NCI-H1930 (cell line): Measurements from ENCODE around the gene RSAD1.
A peak's percentile ranks its signal among the peaks of the same experiment; 100 is the strongest.

Experiments
- DNase-seq, 2 experiments: peaks; one replicate each; lab custom pipeline; 2025; lab: John Stamatoyannopoulos, UW

Gene RSAD1

DNA sequence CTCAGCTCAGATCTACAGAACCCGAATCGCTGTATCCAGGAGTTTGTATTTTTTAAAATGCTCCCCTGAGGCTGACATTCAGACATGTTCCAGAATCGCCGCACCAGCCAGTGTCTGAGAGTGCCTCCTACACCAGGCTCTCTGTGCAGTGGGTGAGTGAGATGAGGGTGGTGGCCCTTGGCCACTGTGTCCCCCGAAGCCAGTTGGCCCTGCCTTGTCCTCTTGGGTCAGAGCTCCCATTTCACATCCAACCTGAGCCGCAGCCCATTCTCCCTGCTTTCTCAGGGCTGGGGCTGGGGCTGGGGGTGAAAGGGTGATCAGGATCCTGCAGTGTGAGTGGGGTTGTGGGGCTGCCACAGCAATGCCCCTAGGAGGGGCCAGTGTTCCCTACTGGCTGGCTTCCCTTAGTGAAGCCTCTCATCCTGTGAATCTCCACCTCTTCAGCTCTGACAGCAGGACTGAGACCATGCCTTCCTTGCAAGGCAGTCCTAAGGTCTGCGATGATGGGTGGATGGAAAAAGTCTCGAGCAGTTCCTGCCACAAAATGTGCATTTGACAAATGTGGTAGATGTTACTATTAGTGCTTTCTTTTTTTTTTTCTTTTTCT is 16.7 kb downstream of the RSAD1 start:
- no peak for DNase-seq

DNA sequence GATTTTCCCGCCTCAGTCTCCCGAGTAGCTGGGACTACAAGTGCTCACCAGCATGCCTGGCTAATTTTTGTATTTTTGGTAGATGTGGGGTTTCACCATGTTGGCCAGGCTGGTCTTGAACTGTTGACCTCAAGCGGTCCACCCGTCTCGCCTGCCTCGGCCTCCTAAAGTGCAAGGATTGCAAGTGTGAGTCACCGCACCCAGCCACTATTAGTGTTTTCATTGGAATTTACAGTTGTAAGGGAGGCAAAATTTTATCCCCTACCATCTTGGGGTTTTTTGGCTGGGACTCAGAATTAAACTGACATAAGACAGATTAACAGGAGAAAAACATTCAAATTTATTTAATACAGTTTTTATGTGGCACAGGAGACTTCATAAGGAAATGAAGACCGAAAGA is 17.3 kb downstream of the RSAD1 start:
- no peak for DNase-seq

DNA sequence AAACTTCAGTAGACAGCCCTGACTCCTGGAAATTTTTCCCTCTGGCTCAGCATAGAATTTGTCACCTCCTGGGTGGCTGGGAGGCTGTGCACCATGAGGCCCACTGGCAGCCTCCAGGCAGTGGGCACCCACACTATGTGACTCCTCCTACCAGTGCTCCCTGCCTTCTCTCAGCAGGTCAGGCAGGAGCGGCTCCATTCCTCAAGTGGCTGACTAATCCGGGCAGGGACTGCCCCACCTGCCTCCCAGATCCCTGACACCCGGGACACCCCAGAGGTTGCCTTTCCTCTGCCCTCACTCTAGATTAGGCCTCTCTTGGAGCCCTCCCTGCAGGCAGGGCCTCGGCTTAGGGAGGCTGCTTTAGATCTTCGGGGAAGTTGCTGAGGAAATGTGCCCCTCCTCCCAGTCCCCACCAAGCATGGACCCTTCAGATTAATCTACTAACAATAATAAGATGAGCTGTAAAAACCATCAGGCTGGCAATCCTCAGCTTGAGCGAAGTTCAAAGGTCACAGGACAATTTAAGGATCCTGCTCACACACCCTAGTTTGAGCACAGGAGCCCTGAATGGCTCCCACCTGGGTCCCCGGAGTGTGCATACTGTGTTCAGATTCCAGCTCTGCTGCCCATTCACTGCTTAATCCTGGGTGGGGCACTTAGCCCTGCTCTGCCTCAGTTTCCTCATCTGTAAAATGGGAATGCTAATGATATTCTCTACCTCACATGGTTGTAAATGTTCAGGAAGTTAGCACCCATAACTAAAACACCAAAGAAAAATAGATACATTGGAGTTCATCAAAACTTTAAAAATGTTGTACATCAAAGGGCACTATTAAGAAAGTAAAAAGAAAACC is 19.6 kb downstream of the RSAD1 start:
- DNase-seq = no peak

DNA sequence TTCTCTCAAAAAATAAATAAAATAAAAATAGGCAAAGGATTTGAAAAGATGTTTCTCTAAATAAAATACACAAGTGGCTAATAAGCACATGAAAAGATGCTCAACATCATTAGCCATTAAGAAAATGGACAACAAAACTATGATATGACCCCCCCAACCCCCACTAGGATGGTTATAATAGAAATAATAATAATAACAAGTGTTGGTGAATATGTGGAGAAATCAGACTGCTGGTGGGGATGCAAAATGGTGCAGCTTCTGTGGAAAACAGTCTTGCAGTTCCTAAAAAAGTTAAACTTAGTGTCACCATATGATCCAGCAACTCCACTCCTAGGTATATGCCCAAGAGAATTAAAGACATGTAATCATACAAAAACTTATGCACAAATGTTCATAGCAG is 20.6 kb downstream of the RSAD1 start:
- DNase-seq = no peak

DNA sequence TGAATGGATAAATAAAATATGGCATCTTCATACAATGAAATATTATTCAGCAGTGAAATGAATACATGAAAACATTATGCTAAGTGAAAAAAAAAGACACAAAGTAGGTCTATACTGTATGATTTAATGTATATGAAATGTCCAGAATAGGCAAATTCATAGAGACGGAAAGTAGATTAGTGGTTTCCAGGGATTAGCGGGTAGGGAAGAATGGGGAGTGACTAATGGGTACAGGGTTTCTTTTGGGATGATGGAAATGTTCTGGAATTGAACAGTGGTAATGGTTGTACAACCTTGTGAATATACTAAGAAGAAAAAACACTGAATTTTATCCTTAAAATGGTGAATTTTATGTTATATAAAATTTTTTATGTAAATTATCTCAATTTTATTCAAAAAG is 21.1 kb downstream of the RSAD1 start:
- no peak for DNase-seq

DNA sequence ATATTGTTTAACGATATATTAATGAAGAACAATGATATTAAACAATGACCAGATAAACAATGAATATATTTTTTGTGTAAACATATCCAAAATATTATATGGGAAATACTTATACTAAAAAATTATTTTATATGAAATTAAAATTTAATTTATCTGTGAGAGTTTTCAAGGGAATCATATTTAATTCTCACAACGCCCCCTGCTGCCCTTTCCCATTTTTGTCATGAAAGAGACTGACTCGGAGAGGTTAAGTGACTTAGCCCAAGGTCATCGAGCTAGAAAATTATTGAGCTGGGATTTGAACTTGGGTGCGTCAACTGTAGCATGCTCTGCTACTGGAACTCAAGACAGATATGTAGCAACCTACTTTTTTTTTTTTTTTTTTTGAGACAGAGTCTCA is 22.4 kb downstream of the RSAD1 start:
- DNase-seq = peak in 1 of 2 experiments; percentile 6

DNA sequence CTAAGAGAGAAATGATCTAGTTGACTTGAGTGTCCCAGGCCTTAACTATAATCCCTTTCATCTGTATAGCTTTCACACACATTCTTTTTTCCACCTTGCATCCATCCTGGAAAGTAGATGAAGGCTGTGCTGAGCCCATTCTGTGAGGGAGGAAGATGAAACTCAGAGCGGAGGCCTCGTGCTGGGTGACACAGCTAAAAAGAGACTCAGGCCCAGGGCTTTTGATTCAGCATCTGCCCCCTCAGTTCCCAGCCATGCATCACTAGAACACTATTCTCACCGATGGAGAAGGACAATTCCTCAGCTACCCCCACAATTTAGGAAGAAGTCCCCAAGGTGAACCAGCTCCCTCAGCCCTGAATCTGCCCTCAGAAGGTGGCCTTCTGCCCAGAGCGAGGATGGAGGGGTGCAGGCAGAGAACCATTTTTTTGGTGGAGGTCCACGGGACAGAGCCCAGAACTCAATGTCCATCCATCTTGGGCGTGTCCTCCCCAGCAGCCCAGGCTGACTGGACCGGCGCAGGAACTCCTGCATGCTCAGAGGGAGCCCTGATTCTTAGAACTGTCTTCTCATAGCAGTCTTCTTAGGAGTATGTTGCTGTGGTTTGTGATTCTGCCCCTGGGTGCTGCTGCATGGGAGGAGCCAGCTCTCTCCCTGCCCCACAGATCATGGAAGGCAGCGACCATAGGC is 23.8 kb downstream of the RSAD1 start:
- no peak for DNase-seq

DNA sequence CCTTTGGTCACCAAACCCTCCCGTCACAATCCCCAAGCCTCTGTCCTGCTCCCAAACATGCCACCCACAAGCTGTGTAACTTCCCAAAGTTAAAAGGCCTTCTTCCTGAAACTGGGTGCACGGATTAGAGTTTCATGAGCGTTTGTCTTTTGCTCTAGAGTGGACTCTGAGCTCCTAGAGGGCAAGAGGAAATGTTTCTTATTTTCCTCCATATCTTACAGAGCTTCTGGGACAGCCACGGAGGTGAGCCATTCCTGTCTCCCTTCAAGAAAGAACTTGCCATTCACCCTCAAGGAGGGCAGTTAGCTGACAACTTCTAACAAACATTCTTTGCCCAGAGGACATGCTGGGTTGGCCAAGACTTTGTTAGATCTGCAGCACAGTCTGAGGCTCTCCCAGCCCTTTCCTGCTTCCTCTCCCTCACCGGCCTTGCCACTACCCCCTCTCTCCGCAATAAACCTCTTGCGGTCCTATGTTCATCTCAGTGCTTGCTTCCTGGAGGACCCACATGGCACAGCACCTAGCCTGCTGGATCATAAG is 27.0 kb downstream of the RSAD1 start:
- no peak for DNase-seq

DNA sequence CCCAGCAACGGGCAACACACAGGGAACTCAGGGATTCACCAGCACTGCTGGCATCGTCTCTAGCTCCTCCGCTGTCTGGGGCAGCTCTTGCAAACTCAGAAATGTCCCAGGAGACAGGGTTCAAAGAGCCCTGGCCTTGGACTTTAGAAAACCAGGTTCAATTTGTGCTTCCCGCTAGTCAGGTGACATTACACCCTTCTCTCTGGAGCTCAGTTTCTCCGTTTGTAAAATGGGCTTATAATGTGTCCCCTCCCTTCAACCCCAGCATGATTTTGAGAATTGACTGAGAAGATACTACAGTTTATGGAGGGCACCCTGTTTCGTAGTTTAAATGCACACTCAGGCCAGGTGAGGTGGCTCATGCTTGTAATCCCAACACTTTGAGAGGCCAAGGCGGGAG is 27.6 kb downstream of the RSAD1 start:
- no peak for DNase-seq

DNA sequence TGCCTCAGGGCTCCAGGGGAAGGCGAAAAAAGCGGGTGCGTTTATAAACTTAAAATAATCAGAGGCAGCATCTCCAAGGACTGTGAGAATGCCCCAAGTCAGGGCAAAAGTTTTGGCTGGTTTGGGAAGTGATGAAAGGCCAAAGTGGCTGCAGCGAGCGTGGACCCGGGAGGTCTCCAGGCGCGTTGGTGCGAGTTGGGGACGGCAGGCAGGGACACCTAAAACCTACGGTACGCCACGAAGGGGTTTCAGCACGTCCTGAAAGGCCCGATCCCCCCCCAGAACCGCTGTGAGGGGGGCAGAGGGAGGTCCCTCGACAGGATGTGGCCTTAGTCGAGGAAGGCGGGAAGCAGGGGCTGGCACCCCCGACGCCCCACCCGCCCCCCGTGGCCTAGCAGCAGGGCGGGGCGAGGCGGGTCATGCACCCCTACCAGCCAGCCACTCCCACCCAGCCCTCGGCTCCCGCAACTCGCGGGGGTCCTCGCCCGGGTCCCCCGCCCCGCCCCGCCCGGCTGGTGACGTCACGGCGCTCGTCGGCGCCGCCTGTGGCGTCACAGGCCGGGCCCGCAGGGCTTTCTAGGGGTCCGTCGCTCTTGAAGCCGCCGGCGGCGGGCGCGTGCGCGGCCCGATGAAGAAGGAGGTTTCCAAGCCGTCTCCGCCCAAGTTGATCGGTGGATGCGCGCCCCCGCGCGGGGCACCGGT is 29.4 kb downstream of the RSAD1 start, which contains the start of gene MYCBPAP:
Gene MYCBPAP, plus strand, starts transcription at position 569 of the 702 bp plus-strand sequence. CDS start 236 bp downstream, outside the sequence.
- peak; percentile 86 to 90 for DNase-seq

DNA sequence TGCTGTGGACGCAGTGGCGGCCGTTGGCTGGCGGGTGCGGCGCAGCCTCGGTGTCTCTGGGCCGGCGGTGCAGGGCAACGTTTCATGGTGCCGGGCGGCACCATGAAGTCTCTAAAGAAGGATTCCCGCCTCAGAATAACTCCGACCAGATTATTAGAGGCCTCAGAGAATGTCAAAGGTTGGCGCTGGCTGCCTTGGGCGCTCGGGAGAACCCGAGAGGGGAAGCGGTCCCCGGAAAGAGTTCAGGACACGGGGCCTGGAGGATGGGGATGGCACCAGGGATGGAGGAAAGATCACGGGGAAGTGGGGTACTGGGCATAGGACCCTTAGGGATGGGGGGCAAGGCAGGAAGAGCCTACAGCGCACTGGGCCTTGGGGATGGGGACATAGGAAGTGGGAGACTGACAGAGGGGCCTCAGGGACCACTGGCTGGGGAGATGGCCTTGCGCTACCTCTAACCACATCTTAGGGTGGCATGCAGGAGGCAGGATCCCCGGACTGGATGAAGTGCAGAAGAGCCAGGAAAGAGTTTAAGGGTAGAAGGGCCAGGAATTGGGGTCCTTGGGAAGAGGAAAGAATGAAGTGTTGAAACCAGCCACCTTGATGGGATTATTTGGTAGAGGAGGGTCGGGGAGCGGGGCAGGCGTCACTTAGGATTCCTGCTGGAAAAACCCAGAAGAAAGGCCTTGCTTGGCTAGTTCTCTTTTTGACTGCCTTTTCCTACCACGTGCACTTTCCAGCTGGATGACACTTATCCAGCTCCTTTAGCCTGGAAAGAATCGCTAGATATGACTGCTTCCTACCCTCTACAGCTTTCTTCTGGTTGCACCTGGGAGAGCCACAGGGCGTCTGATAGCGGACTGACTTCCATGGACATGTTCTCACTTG is 30.2 kb downstream of the RSAD1 start:
- DNase-seq = no peak

DNA sequence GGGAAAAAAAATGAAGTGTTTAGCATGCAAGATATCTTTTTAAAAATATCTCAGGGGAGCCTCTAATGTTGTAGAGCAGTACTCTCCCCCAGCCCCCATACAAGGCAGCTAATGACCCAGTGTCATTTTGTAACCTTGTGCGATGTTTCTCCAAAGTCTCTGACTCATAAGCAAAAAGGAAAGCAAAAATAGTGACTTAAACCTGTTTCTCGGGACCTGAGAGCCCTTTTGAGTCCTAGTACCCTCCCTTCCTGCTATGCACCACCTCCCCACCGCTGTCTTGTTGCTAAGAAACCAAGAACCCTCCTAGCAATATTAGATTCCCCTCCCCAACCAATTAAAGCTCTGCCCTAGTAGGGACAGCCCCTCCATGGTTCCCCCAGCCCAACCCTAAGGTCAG is 32.4 kb downstream of the RSAD1 start:
- DNase-seq = no peak

DNA sequence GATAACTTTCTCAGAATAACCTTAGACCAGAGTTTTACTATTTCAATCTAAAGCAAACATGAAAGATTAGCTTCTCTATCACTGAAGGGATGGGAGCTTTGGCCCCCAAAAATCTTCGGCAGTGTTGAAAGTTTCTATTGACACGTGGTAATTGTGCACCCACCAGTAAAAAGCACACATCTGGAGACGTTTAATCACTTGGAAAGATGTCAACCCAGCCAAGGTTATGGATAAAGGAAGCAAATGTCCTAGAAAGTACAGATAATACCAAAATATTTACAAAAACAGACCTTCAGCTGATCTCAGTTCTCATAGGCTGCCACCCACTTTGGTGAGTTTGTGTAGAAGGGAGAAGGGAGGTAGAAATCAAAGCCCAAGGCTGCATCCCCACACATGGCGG is 34.8 kb downstream of the RSAD1 start:
- no peak for DNase-seq

DNA sequence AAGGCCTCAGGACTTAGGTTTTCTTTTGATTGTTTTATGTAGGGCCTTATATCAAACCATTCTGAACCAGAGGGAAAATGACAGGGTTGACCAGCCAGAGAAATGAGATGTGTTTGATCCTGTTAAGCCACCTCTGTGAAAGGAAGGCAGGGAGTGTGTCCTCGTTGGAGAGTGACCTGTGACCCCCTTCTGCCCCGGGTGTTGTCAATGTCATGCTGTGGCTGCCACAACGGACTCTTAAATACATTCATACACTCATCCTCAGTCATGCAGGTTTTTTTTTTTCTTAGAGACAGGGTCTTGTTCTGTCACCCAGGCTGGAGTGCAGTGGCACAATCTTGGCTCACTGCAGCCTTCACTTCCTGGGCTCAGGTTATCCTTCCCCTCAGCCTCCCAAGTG is 35.7 kb downstream of the RSAD1 start:
- DNase-seq = no peak

DNA sequence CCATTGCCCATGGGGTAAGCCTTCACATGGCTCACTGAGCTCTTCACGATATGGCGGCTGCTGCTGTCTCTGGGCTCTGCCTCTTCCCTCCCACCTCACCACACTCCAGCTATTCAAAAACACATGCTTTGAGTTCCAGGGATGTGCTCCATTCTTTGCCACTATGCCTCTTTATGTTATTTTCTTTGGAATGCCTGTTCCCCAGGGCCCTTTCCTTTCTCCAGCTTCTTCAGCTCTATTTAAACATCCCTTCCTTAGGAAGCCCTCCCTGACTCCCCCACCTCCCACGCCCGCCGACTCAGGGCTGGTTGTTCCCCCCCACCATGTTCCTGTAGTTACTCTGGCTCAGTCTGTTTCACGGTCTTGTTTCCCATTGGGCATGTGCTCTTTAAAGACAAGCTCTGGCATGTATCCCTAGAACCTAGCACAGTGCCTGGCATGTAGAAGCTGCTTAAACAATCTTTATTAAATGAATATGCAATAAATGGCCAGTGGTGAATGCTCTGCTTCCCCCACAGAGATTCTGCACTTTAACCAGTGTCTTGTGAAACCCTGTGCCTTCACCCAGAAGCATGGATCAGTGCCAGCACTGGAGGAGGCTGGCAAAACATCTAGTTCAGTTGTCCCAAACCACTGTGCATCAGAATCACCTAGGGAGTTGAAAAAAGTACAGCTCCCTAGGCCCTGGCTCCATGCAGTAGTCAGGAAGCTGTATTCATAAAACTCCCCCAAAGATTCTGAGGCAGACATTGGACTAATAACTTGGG is 36.5 kb downstream of the RSAD1 start:
- DNase-seq = no peak

DNA sequence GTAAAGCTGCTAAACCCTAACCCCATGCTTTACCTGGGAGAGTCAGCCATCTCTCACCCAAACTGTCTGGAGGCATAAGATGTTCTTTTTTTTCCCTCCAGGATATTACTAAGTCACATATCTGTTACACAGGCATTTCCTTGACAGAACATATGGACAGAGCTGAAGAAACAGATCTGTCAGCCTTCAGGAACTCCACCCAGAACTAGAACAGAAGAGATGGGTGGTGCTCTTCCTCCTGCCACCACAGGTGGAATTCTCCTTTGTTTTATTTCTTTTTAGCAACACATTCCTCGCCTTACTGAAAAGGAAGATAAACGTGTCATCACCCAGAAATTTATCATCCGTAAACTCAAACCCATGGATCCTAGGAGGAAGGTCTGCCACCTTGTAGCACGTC is 38.4 kb downstream of the RSAD1 start:
- no peak for DNase-seq

DNA sequence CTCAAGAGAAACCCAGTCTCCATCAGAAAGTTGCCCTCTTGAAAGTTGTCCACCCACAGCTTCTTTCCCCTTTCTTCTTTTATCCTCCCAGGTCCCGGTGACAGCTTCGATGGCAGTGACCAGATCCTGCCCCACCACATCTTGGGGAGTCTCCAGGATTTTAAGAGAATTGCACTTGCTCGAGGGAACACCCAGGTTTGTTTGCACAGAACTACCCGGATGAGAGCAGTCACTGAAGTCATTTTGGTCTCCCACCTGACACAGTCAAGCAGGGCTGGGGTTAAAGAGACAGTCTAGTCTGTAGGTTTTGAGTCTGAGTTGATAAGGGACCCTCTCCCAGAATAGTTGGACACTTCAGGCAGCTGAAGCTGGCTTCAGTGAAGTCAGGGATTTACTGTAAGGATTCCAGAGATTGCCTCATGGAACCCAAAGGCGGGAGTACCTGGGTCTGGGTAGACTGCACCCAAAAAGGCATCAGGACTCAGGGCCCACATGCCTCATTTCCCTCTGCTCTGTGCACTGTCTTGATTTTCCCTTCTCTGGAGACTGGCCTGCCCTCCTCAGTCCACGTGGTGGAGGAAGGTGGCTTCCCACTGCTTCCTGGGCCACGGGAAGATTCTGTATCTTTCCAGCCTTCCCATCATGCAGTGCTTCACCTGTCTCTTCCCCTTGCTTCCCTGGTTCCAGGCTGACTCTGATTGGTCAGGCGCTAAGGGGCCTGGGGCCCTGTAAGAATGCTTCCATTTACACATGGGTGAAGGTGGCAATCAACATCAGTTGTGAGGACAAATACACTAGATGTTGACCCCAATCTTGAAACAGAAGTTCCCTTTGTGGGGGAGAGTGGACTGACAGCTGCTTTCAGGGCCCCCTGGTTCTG is 39.1 kb downstream of the RSAD1 start:
- no peak for DNase-seq

DNA sequence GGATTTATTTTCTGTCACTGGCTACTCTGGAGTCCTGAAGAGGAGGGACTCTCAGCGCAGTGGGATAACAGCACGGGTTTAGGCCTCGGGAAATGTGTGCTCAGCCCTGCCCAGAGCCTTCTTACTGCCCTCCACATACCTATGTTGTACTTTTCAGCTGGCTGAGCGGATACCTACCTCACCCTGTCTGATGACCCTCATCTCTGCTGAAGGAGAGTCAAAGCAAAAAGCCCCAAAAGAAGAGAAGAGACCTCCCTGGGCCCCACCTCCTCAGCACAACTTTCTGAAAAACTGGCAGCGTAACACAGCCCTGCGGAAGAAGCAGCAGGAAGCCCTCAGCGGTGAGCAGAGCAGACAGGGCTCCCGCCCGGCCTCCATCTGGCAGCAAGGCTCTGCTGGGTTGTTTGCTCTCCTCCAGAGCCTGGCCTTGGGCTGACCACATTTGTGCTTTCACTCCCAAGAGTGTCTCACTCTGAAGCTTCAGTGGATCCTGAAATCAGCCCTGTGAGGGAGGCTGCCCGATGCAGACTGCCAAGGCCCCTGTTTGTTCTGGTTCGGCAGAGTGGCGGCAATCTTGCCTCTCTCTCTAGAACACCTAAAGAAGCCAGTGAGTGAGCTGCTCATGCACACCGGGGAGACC is 39.8 kb downstream of the RSAD1 start:
- DNase-seq = no peak
